ENCODE measurements around the gene SNRPD1.
A peak's percentile ranks its signal among the peaks of the same experiment; 100 is the strongest.
"Not testable (repeated sequence)": the region's sequence is repeated elsewhere in the genome, so short reads cannot be mapped to it uniquely, and the experiment has no call there.

SNRPD1 gene

GRCh38 chr18:21602299-21602587 lies 9.9 kb upstream of the SNRPD1 start:
- Histone ChIP-seq H3K27ac (ENCODE audit: low read length) (no peak overlapping the region), H3K4me3 (ENCODE audit: low read length) (no peak overlapping the region), H3K9ac (ENCODE audit: low read depth, low read length) (no peak overlapping the region), H3K27me3 (ENCODE audit: insufficient read depth, low read length) (no peaks in the 10 kb centered on the region), H3K36me3 (ENCODE audit: insufficient read depth, low read depth, low read length) (no peaks in the 10 kb centered on the region), H3K4me1 (ENCODE audit: insufficient read depth, low read length) (peaks cover 4% of the 10 kb centered on the region; the same call in 1 of the 2 replicates), H3K9me3 (ENCODE audit: insufficient read depth, low read depth, low read length) (no peaks in the 10 kb centered on the region)

GRCh38 chr18:21604671-21605070 lies 7.4 kb upstream of the SNRPD1 start:
- Histone ChIP-seq H3K27me3 (ENCODE audit: insufficient read depth, low read length) (no peaks in the 10 kb centered on the region), H3K27ac (ENCODE audit: low read length) (no peak overlapping the region), H3K4me1 (ENCODE audit: insufficient read depth, low read length) (no peaks in the 10 kb centered on the region), H3K9ac (ENCODE audit: low read depth, low read length) (no peak overlapping the region), H3K9me3 (ENCODE audit: insufficient read depth, low read depth, low read length) (no peaks in the 10 kb centered on the region), H3K36me3 (ENCODE audit: insufficient read depth, low read depth, low read length) (no peaks in the 10 kb centered on the region), H3K4me3 (ENCODE audit: low read length) (no peak overlapping the region)

GRCh38 chr18:21605213-21605612 lies 6.9 kb upstream of the SNRPD1 start:
- Histone ChIP-seq H3K36me3 (ENCODE audit: insufficient read depth, low read depth, low read length) (no peaks in the 10 kb centered on the region), H3K4me3 (ENCODE audit: low read length) (no peak overlapping the region), H3K27me3 (ENCODE audit: insufficient read depth, low read length) (no peaks in the 10 kb centered on the region), H3K9me3 (ENCODE audit: insufficient read depth, low read depth, low read length) (no peaks in the 10 kb centered on the region), H3K9ac (ENCODE audit: low read depth, low read length) (no peak overlapping the region), H3K4me1 (ENCODE audit: insufficient read depth, low read length) (no peaks in the 10 kb centered on the region), H3K27ac (ENCODE audit: low read length) (no peak overlapping the region)

GRCh38 chr18:21611401-21612124 lies 551 bp upstream of the SNRPD1 start:
- H3K9ac ChIP-seq (ENCODE audit: low read depth, low read length), result peak overlapping the region; percentile 97; the same call in 1 of the 2 replicates
- not testable (repeated sequence) for H3K4me1 ChIP-seq (ENCODE audit: insufficient read depth, low read length)

GRCh38 chr18:21621640-21622039 lies 9.5 kb downstream of the SNRPD1 start:
- H3K36me3 ChIP-seq (ENCODE audit: insufficient read depth, low read depth, low read length), result peaks cover 84% of the 10 kb centered on the region
- H3K4me3 ChIP-seq (ENCODE audit: low read length); H3K4me1 ChIP-seq (ENCODE audit: insufficient read depth, low read length); H3K9ac ChIP-seq (ENCODE audit: low read depth, low read length); H3K9me3 ChIP-seq (ENCODE audit: insufficient read depth, low read depth, low read length); H3K27me3 ChIP-seq (ENCODE audit: insufficient read depth, low read length); H3K27ac ChIP-seq (ENCODE audit: low read length): not testable (repeated sequence)

More at GRCh38 chr18:21611401-21612124, 551 bp upstream of the SNRPD1 start:
- Histone ChIP-seq H3K4me3 (ENCODE audit: low read length) (peak overlapping the region; percentile 89; the same call in 1 of the 2 replicates), H3K36me3 (ENCODE audit: insufficient read depth, low read depth, low read length) (peaks cover 15% of the 10 kb centered on the region)
- not testable (repeated sequence) for H3K27ac ChIP-seq (ENCODE audit: low read length); H3K9me3 ChIP-seq (ENCODE audit: insufficient read depth, low read depth, low read length); H3K27me3 ChIP-seq (ENCODE audit: insufficient read depth, low read length)

- Histone ChIP-seq H3K36me3 (ENCODE audit: insufficient read depth, low read depth, low read length) (peaks cover 91% of the 10 kb centered on the region), H3K9me3 (ENCODE audit: insufficient read depth, low read depth, low read length) (no peaks in the 10 kb centered on the region), H3K9ac (ENCODE audit: low read depth, low read length) (no peak overlapping the region), H3K27ac (ENCODE audit: low read length) (no peak overlapping the region), H3K27me3 (ENCODE audit: insufficient read depth, low read length) (no peaks in the 10 kb centered on the region), H3K4me1 (ENCODE audit: insufficient read depth, low read length) (no peaks in the 10 kb centered on the region), H3K4me3 (ENCODE audit: low read length) (no peak overlapping the region)
These were observed 17.1 kb downstream of the SNRPD1 start for GRCh38 chr18:21629089-21629832.

- H3K4me1 ChIP-seq (ENCODE audit: insufficient read depth, low read length), result no peaks in the 10 kb centered on the region
- no peak overlapping the region for H3K27ac ChIP-seq (ENCODE audit: low read length)
- no peak overlapping the region for H3K9ac ChIP-seq (ENCODE audit: low read depth, low read length)
- H3K4me3 ChIP-seq (ENCODE audit: low read length), result no peak overlapping the region
- no peaks in the 10 kb centered on the region for H3K9me3 ChIP-seq (ENCODE audit: insufficient read depth, low read depth, low read length)
- peaks cover 71% of the 10 kb centered on the region for H3K36me3 ChIP-seq (ENCODE audit: insufficient read depth, low read depth, low read length)
- H3K27me3 ChIP-seq (ENCODE audit: insufficient read depth, low read length), result no peaks in the 10 kb centered on the region
These were observed 20.3 kb downstream of the SNRPD1 start for GRCh38 chr18:21632393-21632792.

- Histone ChIP-seq H3K27me3 (ENCODE audit: insufficient read depth, low read length) (no peaks in the 10 kb centered on the region), H3K9me3 (ENCODE audit: insufficient read depth, low read depth, low read length) (no peaks in the 10 kb centered on the region), H3K4me3 (ENCODE audit: low read length) (no peak overlapping the region), H3K4me1 (ENCODE audit: insufficient read depth, low read length) (no peaks in the 10 kb centered on the region), H3K27ac (ENCODE audit: low read length) (no peak overlapping the region), H3K36me3 (ENCODE audit: insufficient read depth, low read depth, low read length) (peaks cover 48% of the 10 kb centered on the region), H3K9ac (ENCODE audit: low read depth, low read length) (no peak overlapping the region)
These were observed 22.6 kb downstream of the SNRPD1 start for GRCh38 chr18:21634588-21635199.

GRCh38 chr18:21636769-21637168 lies 24.7 kb downstream of the SNRPD1 start:
- no peak overlapping the region for H3K27ac ChIP-seq (ENCODE audit: low read length)
- peaks cover 28% of the 10 kb centered on the region for H3K36me3 ChIP-seq (ENCODE audit: insufficient read depth, low read depth, low read length)
- H3K4me1 ChIP-seq (ENCODE audit: insufficient read depth, low read length), result no peaks in the 10 kb centered on the region
- H3K4me3 ChIP-seq (ENCODE audit: low read length), result no peak overlapping the region
- no peak overlapping the region for H3K9ac ChIP-seq (ENCODE audit: low read depth, low read length)
- no peaks in the 10 kb centered on the region for H3K9me3 ChIP-seq (ENCODE audit: insufficient read depth, low read depth, low read length)
- H3K27me3 ChIP-seq (ENCODE audit: insufficient read depth, low read length), result no peaks in the 10 kb centered on the region

GRCh38 chr18:21638822-21639221 lies 26.7 kb downstream of the SNRPD1 start:
- no peaks in the 10 kb centered on the region for H3K9me3 ChIP-seq (ENCODE audit: insufficient read depth, low read depth, low read length)
- no peak overlapping the region for H3K27ac ChIP-seq (ENCODE audit: low read length)
- no peak overlapping the region for H3K9ac ChIP-seq (ENCODE audit: low read depth, low read length)
- no peak overlapping the region for H3K4me3 ChIP-seq (ENCODE audit: low read length)
- no peaks in the 10 kb centered on the region for H3K27me3 ChIP-seq (ENCODE audit: insufficient read depth, low read length)
- no peaks in the 10 kb centered on the region for H3K4me1 ChIP-seq (ENCODE audit: insufficient read depth, low read length)
- H3K36me3 ChIP-seq (ENCODE audit: insufficient read depth, low read depth, low read length), result peaks cover 12% of the 10 kb centered on the region; the same call in 1 of the 2 replicates

GRCh38 chr18:21640375-21640774 lies 28.3 kb downstream of the SNRPD1 start:
- not testable (repeated sequence) for H3K9me3 ChIP-seq (ENCODE audit: insufficient read depth, low read depth, low read length); H3K27ac ChIP-seq (ENCODE audit: low read length)

GRCh38 chr18:21650311-21650710 lies 38.2 kb downstream of the SNRPD1 start:
- no peak overlapping the region for H3K9ac ChIP-seq (ENCODE audit: low read depth, low read length)
- H3K4me3 ChIP-seq (ENCODE audit: low read length), result no peak overlapping the region
- no peaks in the 10 kb centered on the region for H3K36me3 ChIP-seq (ENCODE audit: insufficient read depth, low read depth, low read length)
- H3K9me3 ChIP-seq (ENCODE audit: insufficient read depth, low read depth, low read length), result no peaks in the 10 kb centered on the region
- no peaks in the 10 kb centered on the region for H3K4me1 ChIP-seq (ENCODE audit: insufficient read depth, low read length)
- no peaks in the 10 kb centered on the region for H3K27me3 ChIP-seq (ENCODE audit: insufficient read depth, low read length)
- H3K27ac ChIP-seq (ENCODE audit: low read length), result no peak overlapping the region

More at GRCh38 chr18:21640375-21640774, 28.3 kb downstream of the SNRPD1 start:
- not testable (repeated sequence) for H3K27me3 ChIP-seq (ENCODE audit: insufficient read depth, low read length); H3K4me3 ChIP-seq (ENCODE audit: low read length); H3K4me1 ChIP-seq (ENCODE audit: insufficient read depth, low read length); H3K9ac ChIP-seq (ENCODE audit: low read depth, low read length); H3K36me3 ChIP-seq (ENCODE audit: insufficient read depth, low read depth, low read length)
